Fibroblast of lung (primary cell): ENCODE results near the gene COPB1. TPM values are rescaled to one million over a fixed set of nuclear protein-coding genes. Genes with fewer than 3 reads are reported as not detected.

Experiments used
- DNase-seq, 2 donors: peaks; one replicate each; pipeline versions ENCODE4 v3.0.0 to v3.0.0-alpha.2; 2010; ENCODE audit warnings: low read depth in 2 of 2
- H2AFZ ChIP-seq: 2 replicates; pipeline ENCODE4 v1.5.1; 2012; ENCODE audit warnings: low read length, control low read depth, inconsistent platforms
- H3K27ac ChIP-seq: 2 replicates; pipeline ENCODE4 v1.5.1; 2011; ENCODE audit warnings: low read length, control low read depth; ENCODE audit not compliant: insufficient read depth
- H3K27me3 ChIP-seq: 2 replicates; pipeline ENCODE4 v1.5.1; 2011; ENCODE audit warnings: mild to moderate bottlenecking, low read length; ENCODE audit not compliant: control insufficient read depth, insufficient read depth
- H3K36me3 ChIP-seq: 2 replicates; pipeline ENCODE4 v1.5.1; 2011; ENCODE audit warnings: low read length; ENCODE audit not compliant: control insufficient read depth, insufficient read depth
- H3K4me1 ChIP-seq: 2 replicates; pipeline ENCODE4 v1.5.1; 2011; ENCODE audit warnings: low read length; ENCODE audit not compliant: control insufficient read depth, insufficient read depth; ENCODE audit errors: extremely low read depth
- H3K4me2 ChIP-seq: 2 replicates; pipeline ENCODE4 v1.5.1; 2011; ENCODE audit warnings: low read length, control low read depth; ENCODE audit not compliant: insufficient read depth; ENCODE audit errors: extremely low read depth
- H3K4me3 ChIP-seq, 4 experiments: fragments of 200-600 bp in 1 of 4; sonication (generic) in 1 of 4; replicated peaks in 1 of 4; 2 replicates each; pipeline ENCODE4 v1.5.1; 2011 to 2016; ENCODE audit warnings: low read length in 4 of 4, low read depth in 3 of 4, mild to moderate bottlenecking in 3 of 4, control low read depth in 2 of 4, inconsistent platforms in 1 of 4, mixed read lengths in 1 of 4; ENCODE audit not compliant: insufficient read depth in 1 of 4; ENCODE audit errors: control extremely low read depth in 1 of 4
- H3K79me2 ChIP-seq: 2 replicates; pipeline ENCODE4 v1.5.1; 2012; ENCODE audit warnings: mild to moderate bottlenecking, low read length, inconsistent platforms; ENCODE audit not compliant: control insufficient read depth, insufficient read depth
- H3K9ac ChIP-seq: 2 replicates; pipeline ENCODE4 v1.5.1; 2011; ENCODE audit warnings: mild to moderate bottlenecking, low read length, control low read depth; ENCODE audit not compliant: insufficient read depth
- H3K9me3 ChIP-seq: 2 replicates; pipeline ENCODE4 v1.5.1; 2012; ENCODE audit warnings: low read depth, low read length; ENCODE audit not compliant: control insufficient read depth, insufficient read depth
- H4K20me1 ChIP-seq: 2 replicates; pipeline ENCODE4 v1.5.1; 2011; ENCODE audit warnings: low read length; ENCODE audit not compliant: control insufficient read depth, insufficient read depth; ENCODE audit errors: extremely low read depth
- EZH2 ChIP-seq: IDR thresholded peaks from 2 replicates; pipeline ENCODE4 v1.5.1; 2012; ENCODE audit warnings: low read length, control low read depth, mild to moderate bottlenecking; ENCODE audit errors: missing control alignments
- polyA plus RNA-seq, 2 donors: library from polyadenylated mRNA; depleted of rRNA in 1 of 2; stranded (reverse) in 1 of 2; unstranded in 1 of 2; fragments of >200 nt; gene quantifications; 2 replicates each; pipeline ENCODE4 v1.2.1, GENCODE V29; 2011 to 2012; ENCODE audit warnings: missing spikeins in 1 of 2
- total RNA-seq: library from RNA; depleted of rRNA; stranded (reverse); fragments of >200 nt; gene quantifications from 2 replicates; pipeline ENCODE4 v1.2.1, GENCODE V29; 2014
- TF ChIP-seq, protein P1 (sequence below), 2 donors: IDR thresholded peaks in 1 of 2; conservative IDR thresholded peaks in 1 of 2; 1 replicate in 1 of 2; 2 replicates in 1 of 2; pipeline ENCODE4 v1.5.1; 2011 to 2012; ENCODE audit warnings: low read length in 2 of 2, control low read depth in 1 of 2, inconsistent platforms in 1 of 2, low read depth in 1 of 2, mild to moderate bottlenecking in 1 of 2

The COPB1 gene
- total and polyA plus RNA-seq, 2 donors (not counting 1 experiment from before 2014, with no cell fraction given) = 264 to 292 TPM

DNA sequence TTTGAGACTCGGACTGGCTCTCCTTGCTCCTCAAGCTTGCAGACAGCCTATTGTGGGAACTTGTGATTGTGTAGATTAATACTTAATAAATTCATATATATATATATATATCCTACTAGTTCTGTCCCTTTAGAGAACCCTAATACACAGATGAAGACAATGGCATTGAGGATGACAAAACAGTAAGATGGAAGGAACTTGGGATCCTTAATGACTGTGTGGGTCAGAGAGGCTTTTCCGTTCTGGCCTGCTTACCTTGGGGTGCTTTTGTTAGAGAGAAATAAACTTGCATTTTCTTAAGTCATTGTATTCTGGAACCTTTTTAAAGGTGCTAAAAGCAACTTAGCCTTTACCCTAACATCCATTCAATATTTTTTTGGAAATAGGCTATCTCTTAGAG lies 91.0 kb downstream of the COPB1 start:
- Histone ChIP-seq H3K9ac (no peak overlapping the region), H3K9me3 (no peaks in the 10 kb centered on the region), H3K79me2 (no peaks in the 10 kb centered on the region), H3K27me3 (no peaks in the 10 kb centered on the region), H2AFZ (no peak overlapping the region), H4K20me1 (no peaks in the 10 kb centered on the region), H3K4me1 (peaks cover 23% of the 10 kb centered on the region), H3K4me2 (no peak overlapping the region), H3K27ac (no peak overlapping the region), H3K36me3 (no peaks in the 10 kb centered on the region), H3K4me3 (no peak overlapping the region)
- no peak for DNase-seq
- TF ChIP-seq, protein P1, sequence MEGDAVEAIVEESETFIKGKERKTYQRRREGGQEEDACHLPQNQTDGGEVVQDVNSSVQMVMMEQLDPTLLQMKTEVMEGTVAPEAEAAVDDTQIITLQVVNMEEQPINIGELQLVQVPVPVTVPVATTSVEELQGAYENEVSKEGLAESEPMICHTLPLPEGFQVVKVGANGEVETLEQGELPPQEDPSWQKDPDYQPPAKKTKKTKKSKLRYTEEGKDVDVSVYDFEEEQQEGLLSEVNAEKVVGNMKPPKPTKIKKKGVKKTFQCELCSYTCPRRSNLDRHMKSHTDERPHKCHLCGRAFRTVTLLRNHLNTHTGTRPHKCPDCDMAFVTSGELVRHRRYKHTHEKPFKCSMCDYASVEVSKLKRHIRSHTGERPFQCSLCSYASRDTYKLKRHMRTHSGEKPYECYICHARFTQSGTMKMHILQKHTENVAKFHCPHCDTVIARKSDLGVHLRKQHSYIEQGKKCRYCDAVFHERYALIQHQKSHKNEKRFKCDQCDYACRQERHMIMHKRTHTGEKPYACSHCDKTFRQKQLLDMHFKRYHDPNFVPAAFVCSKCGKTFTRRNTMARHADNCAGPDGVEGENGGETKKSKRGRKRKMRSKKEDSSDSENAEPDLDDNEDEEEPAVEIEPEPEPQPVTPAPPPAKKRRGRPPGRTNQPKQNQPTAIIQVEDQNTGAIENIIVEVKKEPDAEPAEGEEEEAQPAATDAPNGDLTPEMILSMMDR (conservative IDR thresholded peaks at IDR 0.05 in 1 of 2, IDR thresholded peaks at IDR 0.05 in 1 of 2; ENCODE audit: low read depth in 1 of 2, low read length in 2 of 2) = no peak
- no peak for TF ChIP-seq EZH2

Other genes starting within 250 kb of the COPB1 start
- 101 and 160 TPM in 2 replicates for gene RRAS2, start 140.6 kb downstream of the COPB1 start, total RNA-seq
- gene RRAS2, start 140.6 kb downstream of the COPB1 start, polyA plus RNA-seq = 110 and 178 TPM in 2 replicates
- 136 and 165 TPM in 2 replicates for gene PSMA1, start 20.6 kb upstream of the COPB1 start, total RNA-seq
- 209 and 220 TPM in 2 replicates for gene PSMA1, start 20.6 kb upstream of the COPB1 start, polyA plus RNA-seq
- 9.2 and 11.2 TPM in 2 replicates for gene PDE3B, start 144.0 kb upstream of the COPB1 start, total RNA-seq
- gene PDE3B, start 144.0 kb upstream of the COPB1 start, polyA plus RNA-seq = 0.43 and 2.4 TPM in 2 replicates